Measurements from ENCODE around the gene ACTR2.

- TF ChIP-seq CTCF (IDR thresholded peaks at IDR 0.05) (no peak), POLR2A (IDR thresholded peaks at IDR 0.05) (no peak), POLR2AphosphoS5 (IDR thresholded peaks at IDR 0.05) (no peak)
Measured at GRCh38 chr2:65273344-65273743, 45.7 kb downstream of the ACTR2 start.
